ENCODE measurements around the gene NGDN. TPM values are rescaled to one million over a fixed set of nuclear protein-coding genes. Genes with fewer than 3 reads are reported as not detected.
"Not testable (repeated sequence)": the region's sequence is repeated elsewhere in the genome, so short reads cannot be mapped to it uniquely, and the experiment has no call there.

Gene NGDN
- total RNA-seq: 10 to 100 TPM; 21.4 to 27.6 TPM

GRCh38 chr14:23469127-23469905, at the start of gene NGDN:
Gene NGDN (plus strand): TSS chr14:23469703. CDS start chr14:23469716, 13 bp downstream.
- Histone ChIP-seq H3K4me3 (peak within 1 kb of the TSS; percentile 94), H3K27ac (peak within 1 kb of the TSS; percentile 62), H3K9me3 (no peaks in the 10 kb centered on the region), H3K36me3 (peaks cover 7% of the 10 kb centered on the region), H3K4me1 (peaks cover 3% of the 10 kb centered on the region), H3K9ac (ENCODE audit: low read depth in 2 of 2, low read length in 2 of 2) (peak within 1 kb of the TSS; percentile 79 to 89), H3K27me3 (no peaks in the 10 kb centered on the region)
- intact Hi-C loops (cut with DNase I): no loop called here
- peak; percentile 96 for DNase-seq
- TF ChIP-seq CTCF (IDR thresholded peaks at IDR 0.05): peak; percentile 79

- Histone ChIP-seq H3K9me3 (no peaks in the 10 kb centered on the region), H3K4me1 (no peaks in the 10 kb centered on the region), H3K36me3 (no peaks in the 10 kb centered on the region), H3K27me3 (no peaks in the 10 kb centered on the region), H3K9ac (ENCODE audit: low read depth in 2 of 2, low read length in 2 of 2) (no peak overlapping the region), H3K27ac (no peak overlapping the region), H3K4me3 (no peak overlapping the region)
- intact Hi-C loops (cut with DNase I): no loop called here
- no peak for TF ChIP-seq CTCF (IDR thresholded peaks at IDR 0.05)
- no peak for DNase-seq
These were observed 47.9 kb upstream of the NGDN start for GRCh38 chr14:23421594-23421993.

DNA sequence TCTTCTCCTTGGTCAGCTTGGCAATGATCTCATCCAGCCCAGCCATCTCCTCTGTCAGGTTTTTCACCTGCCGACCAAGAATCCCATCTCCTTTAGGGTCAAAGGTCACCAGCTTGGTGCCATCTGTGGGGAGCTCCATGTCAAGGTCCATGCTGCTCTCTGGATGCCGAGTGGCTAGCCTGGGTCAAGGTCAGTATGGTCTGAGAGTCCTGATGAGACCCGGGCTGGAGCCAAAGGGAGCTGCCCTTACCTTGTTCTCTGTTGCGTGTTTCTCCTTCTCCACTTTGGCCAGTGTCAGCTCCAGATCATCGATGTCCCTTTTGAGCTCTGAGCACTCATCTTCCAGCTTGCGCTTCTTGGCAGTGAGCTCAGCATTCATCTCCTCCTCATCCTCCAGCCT, 45.8 kb upstream of the NGDN start:
- H3K4me3 ChIP-seq: no peak overlapping the region
- H3K9me3 ChIP-seq: no peaks in the 10 kb centered on the region
- H3K9ac ChIP-seq (ENCODE audit: low read depth in 2 of 2, low read length in 2 of 2): no peak overlapping the region
- DNase-seq: no peak
- H3K27me3 ChIP-seq: no peaks in the 10 kb centered on the region
- H3K36me3 ChIP-seq: no peaks in the 10 kb centered on the region
- no peaks in the 10 kb centered on the region for H3K4me1 ChIP-seq
- intact Hi-C loops (cut with DNase I): no loop called here
- H3K27ac ChIP-seq: no peak overlapping the region
- TF ChIP-seq CTCF (IDR thresholded peaks at IDR 0.05): no peak

DNA sequence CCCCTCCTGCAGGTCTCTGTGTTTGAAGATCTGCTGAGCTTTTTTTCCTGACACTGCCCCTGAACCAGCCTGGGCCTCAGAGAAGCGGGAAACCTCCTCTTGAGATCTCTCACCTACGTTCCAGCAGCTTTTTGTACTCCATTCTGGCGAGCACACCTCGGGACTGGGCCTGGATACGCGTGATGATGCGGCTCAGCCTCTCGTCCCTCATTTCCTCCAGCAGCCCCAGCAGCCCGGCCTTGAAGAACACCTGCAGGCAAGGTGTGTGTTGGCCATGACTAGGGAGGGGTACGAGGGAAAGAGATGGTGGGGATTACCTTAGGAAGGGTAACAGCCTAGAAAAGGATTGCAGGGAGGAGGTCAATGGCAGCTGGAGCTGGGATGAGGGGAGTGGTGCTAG, 44.3 kb upstream of the NGDN start:
- H3K4me3 ChIP-seq: no peak overlapping the region
- H3K9me3 ChIP-seq: no peaks in the 10 kb centered on the region
- DNase-seq: no peak
- no peak overlapping the region for H3K27ac ChIP-seq
- intact Hi-C loops (cut with DNase I): no loop called here
- no peaks in the 10 kb centered on the region for H3K36me3 ChIP-seq
- TF ChIP-seq CTCF (IDR thresholded peaks at IDR 0.05): no peak
- no peaks in the 10 kb centered on the region for H3K4me1 ChIP-seq
- no peak overlapping the region for H3K9ac ChIP-seq (ENCODE audit: low read depth in 2 of 2, low read length in 2 of 2)
- H3K27me3 ChIP-seq: no peaks in the 10 kb centered on the region

GRCh38 chr14:23425798-23426197, 43.7 kb upstream of the NGDN start:
- H3K27ac ChIP-seq; H3K27me3 ChIP-seq; H3K9me3 ChIP-seq; H3K4me3 ChIP-seq; intact Hi-C loops (cut with DNase I); H3K4me1 ChIP-seq; DNase-seq; H3K9ac ChIP-seq (ENCODE audit: low read depth in 2 of 2, low read length in 2 of 2); H3K36me3 ChIP-seq: not testable (repeated sequence)

All from colonic mucosa (tissue), 4 donors.